SK-N-MC (cell line): Measurements from ENCODE around the gene SHROOM1.

Experiments
- EZH2 ChIP-seq: fragments of 200-600 bp; sonication (generic); IDR thresholded peaks from one replicate; pipeline ENCODE4 v1.6.1; 2017; ENCODE audit warnings: antibody characterized with exemption
- FOXP2 ChIP-seq: optimal IDR thresholded peaks from 2 replicates; pipeline ENCODE3; 2011; ENCODE audit warnings: mild to moderate bottlenecking, moderate library complexity; ENCODE audit not compliant: insufficient read depth; ENCODE audit errors: extremely low read length, control extremely low read depth

- TF ChIP-seq EZH2 (no peak), FOXP2 (no peak)
Measured at GRCh38 chr5:132867046-132867451, 36.6 kb upstream of the SHROOM1 start.
